NCI-H524 treated with DMSO at 0.1 percent for 48 hours (cell line): ENCODE measurements around the gene VKORC1.
A peak's percentile ranks its signal among the peaks of the same experiment; 100 is the strongest.

Experiments used
- DNase-seq: peaks from one replicate; lab custom pipeline; 2025; lab: John Stamatoyannopoulos, UW

Gene VKORC1

DNA sequence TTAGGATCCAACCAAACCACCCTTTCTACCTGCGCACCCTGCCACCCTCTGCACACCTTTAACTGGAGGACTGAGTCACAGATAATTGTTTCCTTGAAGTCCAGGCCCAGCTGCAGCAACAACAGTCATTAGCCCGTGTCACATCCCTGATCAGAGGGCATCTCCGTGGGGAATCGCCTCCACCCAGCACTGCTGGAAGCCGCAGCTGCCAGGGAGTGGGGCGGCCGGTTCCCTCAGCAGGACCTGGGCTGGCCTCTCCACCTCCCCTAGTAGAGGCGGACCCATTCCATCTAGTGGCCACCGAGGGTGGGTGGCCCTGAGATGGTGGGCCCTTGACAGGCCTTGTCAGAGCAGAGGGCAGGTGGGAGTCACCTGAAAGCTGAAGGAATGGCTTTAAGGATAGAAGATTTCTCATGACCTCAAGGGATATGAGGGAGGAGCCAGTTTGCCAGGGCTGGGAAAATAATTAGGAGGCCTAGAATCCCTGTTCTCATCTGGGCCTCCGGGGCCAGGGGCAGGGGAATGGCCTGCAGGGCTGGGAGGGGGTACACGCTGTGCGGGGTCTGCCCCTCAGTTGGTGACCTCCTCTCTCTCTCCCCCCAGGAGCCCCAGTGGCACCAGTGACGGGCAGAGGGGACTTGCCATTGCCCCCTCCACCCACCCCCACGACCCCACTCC is 12.1 kb downstream of the VKORC1 start:
- no peak for DNase-seq

DNA sequence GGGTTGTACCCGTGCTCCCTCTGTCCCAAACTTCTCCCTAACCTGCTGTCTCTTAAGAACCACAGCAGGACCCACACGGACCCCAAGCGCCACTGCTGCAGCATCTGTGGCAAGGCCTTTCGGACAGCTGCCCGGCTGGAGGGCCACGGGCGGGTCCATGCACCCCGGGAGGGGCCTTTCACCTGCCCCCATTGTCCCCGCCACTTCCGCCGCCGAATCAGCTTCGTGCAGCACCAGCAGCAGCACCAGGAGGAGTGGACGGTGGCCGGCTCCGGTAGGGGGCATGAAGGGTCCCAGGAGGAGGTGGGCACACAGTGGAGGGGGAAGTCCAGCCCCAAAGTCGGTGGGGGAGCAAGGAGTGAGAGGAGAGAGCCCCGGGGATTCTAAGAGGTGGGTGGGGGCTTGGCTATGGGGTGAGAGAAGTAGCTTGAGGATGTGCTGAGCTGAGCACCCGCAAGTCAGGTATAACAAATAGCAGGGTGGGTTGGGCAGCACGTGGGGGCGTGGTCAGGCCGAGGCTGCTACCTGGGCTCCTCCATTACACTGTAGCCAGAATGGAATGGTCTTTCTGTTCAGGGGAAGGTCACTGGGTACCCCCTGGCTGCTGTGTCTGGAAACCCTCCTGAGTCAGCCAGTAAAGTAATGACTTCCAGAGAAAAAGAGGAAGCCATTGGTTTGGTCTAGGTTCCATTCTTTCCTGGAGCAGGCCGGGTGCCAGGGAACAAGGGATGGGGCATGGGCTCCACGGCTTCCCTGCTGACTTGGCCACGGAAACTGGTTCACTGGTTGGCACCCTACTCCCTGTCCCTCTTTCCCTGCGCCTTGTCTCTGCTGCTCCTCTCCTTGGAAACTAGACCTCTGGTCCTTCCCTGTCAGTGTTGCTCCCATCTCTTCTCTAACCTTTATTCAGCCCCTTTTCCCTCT is 12.9 kb downstream of the VKORC1 start:
- no peak for DNase-seq

DNA sequence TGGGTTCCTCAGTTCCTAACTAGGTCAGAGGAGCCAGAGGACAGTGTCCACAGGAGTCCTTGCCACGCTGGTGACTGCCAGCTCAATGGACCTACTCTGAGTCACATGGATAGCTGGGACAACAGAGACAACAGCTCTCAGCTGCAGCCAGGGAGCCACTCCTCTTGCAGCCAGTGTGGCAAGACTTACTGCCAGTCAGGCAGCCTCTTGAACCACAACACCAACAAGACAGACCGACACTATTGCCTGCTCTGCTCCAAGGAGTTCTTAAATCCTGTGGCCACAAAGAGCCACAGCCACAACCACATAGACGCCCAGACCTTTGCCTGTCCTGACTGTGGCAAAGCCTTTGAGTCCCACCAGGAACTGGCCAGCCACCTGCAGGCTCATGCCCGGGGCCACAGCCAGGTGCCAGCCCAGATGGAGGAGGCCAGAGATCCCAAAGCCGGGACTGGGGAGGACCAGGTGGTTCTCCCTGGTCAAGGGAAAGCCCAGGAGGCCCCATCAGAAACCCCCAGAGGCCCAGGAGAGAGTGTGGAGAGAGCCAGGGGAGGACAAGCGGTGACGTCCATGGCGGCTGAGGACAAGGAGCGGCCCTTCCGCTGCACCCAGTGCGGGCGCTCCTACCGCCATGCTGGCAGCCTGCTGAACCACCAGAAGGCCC is 13.7 kb downstream of the VKORC1 start:
- DNase-seq: no peak

DNA sequence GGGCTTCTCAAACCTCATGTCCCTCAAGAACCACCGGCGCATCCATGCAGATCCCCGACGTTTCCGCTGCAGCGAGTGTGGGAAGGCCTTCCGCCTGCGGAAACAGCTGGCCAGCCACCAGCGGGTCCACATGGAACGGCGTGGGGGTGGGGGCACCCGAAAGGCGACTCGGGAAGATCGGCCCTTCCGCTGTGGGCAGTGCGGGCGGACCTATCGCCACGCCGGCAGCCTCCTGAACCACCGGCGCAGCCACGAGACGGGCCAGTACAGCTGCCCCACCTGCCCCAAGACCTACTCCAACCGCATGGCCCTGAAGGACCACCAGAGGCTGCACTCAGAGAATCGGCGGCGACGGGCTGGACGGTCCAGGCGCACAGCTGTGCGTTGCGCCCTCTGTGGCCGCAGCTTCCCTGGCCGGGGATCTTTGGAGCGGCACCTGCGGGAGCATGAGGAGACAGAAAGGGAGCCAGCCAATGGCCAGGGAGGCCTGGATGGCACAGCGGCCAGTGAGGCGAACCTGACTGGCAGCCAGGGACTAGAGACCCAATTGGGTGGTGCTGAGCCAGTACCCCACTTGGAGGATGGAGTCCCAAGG is 14.5 kb downstream of the VKORC1 start:
- no peak for DNase-seq

DNA sequence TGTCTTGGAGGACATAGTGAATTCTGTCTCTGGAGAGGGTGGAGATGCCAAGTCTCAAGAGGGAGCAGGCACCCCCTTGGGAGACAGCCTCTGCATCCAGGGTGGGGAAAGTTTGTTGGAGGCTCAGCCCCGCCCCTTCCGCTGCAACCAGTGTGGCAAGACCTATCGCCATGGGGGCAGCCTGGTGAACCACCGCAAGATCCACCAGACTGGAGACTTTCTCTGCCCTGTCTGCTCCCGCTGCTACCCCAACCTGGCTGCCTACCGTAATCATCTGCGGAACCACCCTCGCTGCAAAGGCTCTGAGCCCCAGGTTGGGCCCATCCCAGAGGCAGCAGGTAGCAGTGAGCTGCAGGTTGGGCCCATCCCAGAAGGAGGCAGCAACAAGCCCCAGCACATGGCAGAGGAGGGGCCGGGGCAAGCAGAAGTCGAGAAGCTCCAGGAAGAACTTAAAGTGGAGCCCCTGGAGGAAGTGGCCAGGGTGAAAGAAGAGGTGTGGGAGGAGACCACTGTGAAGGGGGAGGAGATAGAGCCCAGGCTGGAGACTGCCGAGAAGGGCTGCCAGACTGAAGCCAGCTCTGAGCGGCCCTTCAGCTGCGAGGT is 15.2 kb downstream of the VKORC1 start:
- no peak for DNase-seq

DNA sequence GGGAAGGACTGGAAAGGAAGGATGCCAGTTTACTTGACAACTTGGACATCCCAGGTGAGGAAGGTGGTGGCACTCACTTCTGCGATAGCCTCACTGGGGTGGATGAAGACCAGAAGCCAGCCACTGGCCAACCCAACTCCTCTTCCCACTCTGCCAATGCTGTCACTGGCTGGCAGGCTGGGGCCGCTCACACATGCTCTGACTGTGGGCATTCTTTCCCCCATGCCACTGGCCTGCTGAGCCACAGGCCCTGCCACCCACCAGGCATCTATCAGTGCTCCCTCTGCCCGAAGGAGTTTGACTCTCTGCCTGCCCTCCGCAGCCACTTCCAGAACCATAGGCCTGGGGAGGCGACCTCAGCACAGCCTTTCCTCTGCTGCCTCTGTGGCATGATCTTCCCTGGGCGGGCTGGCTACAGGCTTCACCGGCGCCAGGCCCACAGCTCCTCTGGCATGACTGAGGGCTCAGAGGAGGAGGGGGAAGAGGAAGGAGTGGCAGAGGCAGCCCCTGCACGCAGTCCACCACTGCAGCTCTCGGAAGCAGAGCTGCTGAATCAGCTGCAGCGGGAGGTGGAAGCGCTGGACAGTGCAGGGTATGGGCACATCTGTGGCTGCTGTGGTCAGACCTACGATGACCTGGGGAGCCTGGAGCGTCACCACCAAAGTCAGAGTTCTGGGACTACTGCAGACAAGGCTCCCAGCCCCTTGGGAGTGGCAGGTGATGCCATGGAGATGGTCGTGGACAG is 15.8 kb downstream of the VKORC1 start:
- no peak for DNase-seq

DNA sequence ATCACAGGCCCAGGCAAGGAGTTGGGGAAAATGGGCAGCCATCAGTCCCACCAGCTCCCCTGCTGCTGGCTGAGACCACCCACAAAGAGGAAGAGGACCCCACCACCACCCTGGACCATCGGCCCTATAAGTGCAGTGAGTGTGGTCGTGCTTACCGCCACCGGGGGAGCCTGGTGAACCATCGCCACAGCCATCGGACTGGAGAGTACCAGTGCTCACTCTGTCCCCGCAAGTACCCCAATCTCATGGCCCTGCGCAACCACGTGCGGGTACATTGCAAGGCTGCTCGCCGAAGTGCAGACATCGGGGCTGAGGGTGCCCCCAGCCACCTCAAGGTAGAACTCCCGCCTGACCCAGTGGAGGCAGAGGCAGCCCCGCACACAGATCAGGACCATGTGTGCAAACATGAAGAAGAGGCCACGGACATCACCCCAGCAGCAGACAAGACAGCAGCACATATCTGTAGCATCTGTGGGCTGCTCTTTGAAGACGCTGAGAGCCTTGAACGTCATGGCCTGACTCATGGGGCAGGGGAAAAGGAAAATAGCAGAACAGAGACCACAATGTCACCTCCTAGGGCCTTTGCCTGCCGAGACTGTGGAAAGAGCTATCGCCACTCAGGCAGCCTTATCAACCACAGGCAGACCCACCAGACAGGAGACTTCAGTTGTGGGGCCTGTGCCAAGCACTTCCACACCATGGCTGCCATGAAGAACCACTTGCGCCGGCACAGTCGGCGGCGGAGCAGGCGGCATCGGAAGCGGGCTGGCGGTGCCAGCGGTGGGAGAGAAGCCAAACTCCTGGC is 16.8 kb downstream of the VKORC1 start:
- no peak for DNase-seq

GRCh38 chr16:31077024-31077423 is 17.6 kb downstream of the VKORC1 start:
- DNase-seq: no peak

DNA sequence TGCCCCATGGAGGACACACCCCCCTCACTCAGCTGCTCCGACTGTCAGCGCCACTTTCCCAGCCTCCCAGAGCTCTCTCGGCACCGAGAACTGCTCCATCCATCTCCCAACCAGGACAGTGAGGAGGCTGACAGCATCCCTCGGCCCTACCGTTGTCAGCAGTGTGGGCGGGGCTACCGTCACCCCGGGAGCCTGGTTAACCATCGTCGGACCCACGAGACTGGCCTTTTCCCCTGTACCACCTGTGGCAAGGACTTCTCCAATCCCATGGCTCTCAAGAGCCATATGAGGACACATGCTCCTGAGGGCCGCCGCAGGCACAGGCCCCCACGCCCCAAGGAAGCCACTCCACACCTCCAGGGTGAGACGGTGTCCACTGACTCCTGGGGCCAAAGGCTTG is 18.3 kb downstream of the VKORC1 start:
- DNase-seq: no peak

DNA sequence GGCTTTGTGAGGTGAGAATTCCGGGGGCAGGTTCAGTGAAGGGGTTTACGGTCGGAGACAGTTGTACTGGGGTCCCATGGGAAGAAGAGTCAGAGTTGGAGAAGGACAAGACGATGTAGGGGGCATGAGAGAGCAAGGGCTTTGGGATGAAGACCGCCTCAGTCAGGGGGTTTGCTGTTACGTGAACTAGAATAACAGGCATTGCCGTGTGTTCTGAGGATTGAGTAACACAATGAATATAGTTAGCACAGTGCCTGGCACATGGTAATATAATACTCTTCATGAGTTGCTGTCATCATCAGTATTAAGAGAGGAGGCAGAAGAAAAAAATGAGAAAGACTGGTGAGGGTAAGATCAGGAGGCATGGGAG is 19.8 kb downstream of the VKORC1 start:
- no peak for DNase-seq

- DNase-seq: peak; percentile 94
Measured at GRCh38 chr16:31073970-31074813, 20.4 kb downstream of the VKORC1 start, which contains the start of the genes ZNF646 and ZNF668. ZNF646 (plus strand) TSS chr16:31074422; CDS start chr16:31076325, 1,903 bp downstream. ZNF668 (minus strand) TSS chr16:31074240; CDS start chr16:31064459, 9,781 bp downstream.

GRCh38 chr16:31073142-31073969 is 21.2 kb downstream of the VKORC1 start:
- peak; percentile 62 for DNase-seq

- no peak for DNase-seq
Measured at GRCh38 chr16:31072540-31073141, 22.0 kb downstream of the VKORC1 start.

GRCh38 chr16:31071861-31072260 is 22.7 kb downstream of the VKORC1 start:
- DNase-seq: no peak

- no peak for DNase-seq
Measured at GRCh38 chr16:31067342-31067741, 27.3 kb downstream of the VKORC1 start.

DNA sequence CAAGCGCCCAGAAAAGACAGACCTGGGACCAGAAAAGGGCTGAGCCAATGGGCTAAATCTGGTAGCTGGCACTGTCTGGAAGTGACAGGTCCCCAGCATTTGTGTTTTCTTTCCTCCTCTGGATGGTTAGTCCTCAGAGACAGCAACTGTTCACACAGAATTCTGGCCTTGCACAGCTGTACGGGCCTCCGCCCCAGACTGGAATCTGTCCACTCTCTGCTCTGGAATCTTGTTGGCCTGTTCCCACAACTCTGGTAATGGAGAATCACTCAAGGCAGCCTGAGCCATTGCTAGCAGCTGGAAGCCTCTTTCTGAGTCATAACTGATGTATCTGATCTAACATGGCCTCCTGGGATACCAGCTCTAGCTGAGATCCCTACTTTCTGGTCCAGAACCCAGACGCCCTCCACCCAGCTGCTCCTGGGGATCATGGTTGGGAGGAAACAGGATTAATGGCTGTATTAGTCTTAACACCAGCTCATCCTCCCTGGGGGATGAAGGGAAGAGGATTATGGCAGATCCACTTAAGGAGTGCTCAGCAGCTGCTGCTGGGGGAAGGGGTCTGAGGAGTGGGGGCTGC is 29.6 kb downstream of the VKORC1 start:
- peak; percentile 99 for DNase-seq

DNA sequence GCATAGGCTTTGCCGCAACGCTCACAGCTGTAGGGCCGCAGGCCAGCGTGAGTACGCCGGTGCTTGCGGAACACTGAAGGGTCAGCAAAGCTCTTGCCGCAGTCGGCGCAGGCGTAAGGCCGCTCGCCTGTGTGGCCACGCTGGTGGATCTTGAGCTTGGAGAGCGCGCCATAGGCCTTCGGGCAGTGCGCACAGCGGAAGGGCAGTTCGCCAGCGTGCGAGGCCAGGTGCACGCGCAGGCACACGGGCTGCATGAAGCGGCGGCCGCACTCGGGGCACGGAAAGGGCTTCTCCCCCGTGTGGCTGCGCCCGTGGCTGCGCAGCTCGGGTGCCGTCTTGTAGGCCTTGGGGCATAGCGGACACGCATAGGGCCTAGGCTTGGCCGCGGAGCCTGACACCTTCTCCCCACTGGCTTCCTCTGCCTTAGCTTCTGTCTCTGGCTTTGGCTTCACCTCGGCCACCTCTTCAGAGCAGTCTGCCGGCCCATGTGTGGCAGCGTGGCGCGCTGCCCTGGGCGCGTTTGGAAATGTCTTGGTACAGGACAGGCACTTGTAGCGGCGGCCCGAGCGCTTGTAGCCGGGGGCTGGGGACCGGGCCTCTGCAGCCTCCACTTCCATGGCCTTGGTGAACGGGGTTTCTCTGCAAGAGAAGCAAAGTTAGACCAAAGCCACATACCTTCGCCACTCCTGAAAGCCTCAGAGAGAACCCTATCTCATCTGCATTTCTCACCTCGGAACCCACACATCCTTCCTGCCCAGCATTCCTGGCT is 30.6 kb downstream of the VKORC1 start:
- no peak for DNase-seq
